Activated T-helper 17 cell treated with anti-CD3 and anti-CD28 coated beads, Interleukin-2, amount 50 U/mL, for 72 hours (primary cell): Measurements from ENCODE around the gene DERA. TPM values are rescaled to one million over a fixed set of nuclear protein-coding genes. Genes with fewer than 3 reads are reported as not detected.
"Not testable (repeated sequence)": the region's sequence is repeated elsewhere in the genome, so short reads cannot be mapped to it uniquely, and the experiment has no call there.

ENCODE experiments used
- ATAC-seq: fragments of 150-1000 bp; cut with Tn5 transposase; replicated peaks from 2 replicates; pipeline ENCODE4 v1.10.0; 2021; ENCODE audit warnings: mild to moderate bottlenecking, moderate library complexity
- H3K27ac Mint-ChIP-seq: one replicate; pipeline ENCODE4 v1.8.0; 2022; ENCODE audit warnings: mixed read lengths
- H3K27me3 Mint-ChIP-seq: one replicate; pipeline ENCODE4 v1.8.0; 2022; ENCODE audit warnings: mixed read lengths
- H3K36me3 Mint-ChIP-seq: one replicate; pipeline ENCODE4 v1.8.0; 2022; ENCODE audit warnings: low read depth, mild to moderate bottlenecking, mixed read lengths
- H3K4me1 Mint-ChIP-seq: one replicate; pipeline ENCODE4 v1.8.0; 2022; ENCODE audit warnings: mixed read lengths
- H3K4me3 Mint-ChIP-seq: one replicate; pipeline ENCODE4 v1.8.0; 2022; ENCODE audit warnings: mild to moderate bottlenecking, mixed read lengths
- H3K9me3 Mint-ChIP-seq: one replicate; pipeline ENCODE4 v1.8.0; 2022; ENCODE audit warnings: mixed read lengths
- total RNA-seq, 2 donors: library from RNA; stranded (reverse); gene quantifications; one replicate each; pipeline ENCODE4 v1.2.3, GENCODE V29; 2022

Gene DERA
- 10 to 100 TPM; 19.2 to 26.1 TPM for total RNA-seq

DNA sequence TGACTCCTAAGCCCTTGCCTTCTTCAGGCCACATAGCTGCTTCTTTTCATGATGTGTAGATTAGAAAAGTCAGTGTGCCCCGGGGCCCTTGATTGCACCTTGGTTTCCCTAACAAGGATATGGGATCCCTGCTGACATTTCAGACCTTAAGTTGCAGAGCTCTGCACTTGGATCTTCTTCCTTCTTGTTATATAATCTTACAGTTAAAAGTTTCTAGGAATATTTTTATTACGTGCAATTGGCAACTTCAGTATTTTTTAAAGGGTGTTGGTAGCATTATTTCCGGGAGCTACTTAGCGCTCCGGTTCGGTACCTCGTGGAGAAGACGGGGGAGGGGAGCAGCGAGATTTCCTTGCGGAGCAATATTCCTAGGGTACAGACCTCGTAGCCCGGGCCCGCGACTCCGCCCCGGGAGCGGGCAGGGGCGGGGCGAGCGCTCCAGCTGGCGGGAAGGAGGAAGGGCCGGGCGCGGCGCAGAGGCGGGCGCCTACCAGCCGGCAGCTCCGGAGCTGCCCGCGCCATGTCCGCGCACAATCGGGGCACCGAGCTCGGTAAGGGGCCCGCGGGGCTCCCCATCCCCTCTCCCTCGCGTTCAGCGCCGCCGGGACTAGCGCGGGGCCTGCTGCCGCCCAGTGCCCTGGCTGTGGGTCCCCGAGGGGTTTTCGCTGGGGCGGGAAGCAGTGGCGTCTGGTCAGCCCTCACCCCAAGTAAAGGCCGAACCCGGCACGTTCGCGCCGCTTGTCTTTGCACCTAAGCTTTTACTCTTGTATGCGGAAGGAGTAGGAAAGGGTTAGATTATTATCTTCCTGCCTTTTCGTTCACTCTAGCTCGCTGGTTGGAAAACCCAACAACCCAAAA is at the start of gene DERA:
TSS of gene DERA (plus strand) at position 469 of the 858 bp plus-strand sequence. CDS start at position 521, 52 bp downstream.
- no peaks in the 10 kb centered on the region for H3K36me3 Mint-ChIP-seq
- ATAC-seq: peak; percentile 98
- no peaks in the 10 kb centered on the region for H3K4me1 Mint-ChIP-seq
- H3K9me3 Mint-ChIP-seq: no peaks in the 10 kb centered on the region
- peak within 1 kb of the TSS; percentile 92 for H3K27ac Mint-ChIP-seq
- peak within 1 kb of the TSS; percentile 95 for H3K4me3 Mint-ChIP-seq
- H3K27me3 Mint-ChIP-seq: no peaks in the 10 kb centered on the region

DNA sequence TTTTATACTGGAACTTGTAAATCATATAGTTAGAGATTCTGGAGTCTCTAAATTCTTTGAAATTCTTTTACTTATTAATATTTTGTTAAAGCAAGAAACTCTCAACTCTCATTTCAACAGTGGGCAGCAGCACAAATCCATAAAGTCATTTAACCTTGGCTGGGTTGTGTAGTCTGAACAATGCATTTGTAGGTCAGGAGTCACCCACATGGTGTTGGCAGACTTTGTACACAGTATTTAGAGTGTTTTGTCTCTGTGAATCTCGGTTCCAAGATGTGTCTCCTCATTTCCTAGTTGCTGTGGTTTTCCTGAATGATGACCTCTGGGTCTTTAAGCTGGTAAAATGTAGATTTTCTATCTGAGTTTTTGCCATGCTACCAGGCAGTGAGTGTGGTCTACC is 49.7 kb upstream of the DERA start:
- no peaks in the 10 kb centered on the region for H3K36me3 Mint-ChIP-seq
- H3K9me3 Mint-ChIP-seq: no peaks in the 10 kb centered on the region
- H3K4me1 Mint-ChIP-seq: peaks cover 4% of the 10 kb centered on the region
- H3K27ac Mint-ChIP-seq: no peak overlapping the region
- H3K27me3 Mint-ChIP-seq: peaks cover 20% of the 10 kb centered on the region
- no peak overlapping the region for H3K4me3 Mint-ChIP-seq
- ATAC-seq: no peak

DNA sequence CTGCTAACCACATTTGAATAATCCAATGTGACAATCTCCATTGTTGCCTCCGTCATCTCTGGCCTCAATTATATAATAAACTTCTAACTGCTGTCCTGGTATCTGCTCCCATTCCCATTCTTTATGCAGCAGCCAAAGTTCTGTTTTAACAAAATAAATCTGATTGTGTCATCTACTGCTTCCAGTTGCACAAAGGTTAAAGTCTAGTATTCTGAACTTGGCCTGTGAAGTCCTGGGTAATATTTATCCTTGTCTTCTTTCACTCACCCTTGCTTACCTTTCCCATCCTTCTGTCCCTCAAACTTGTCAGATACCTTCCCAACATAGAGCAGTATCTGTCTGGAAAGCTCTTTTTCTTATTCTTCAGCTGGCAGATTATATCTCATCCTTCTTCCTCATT is 48.3 kb upstream of the DERA start:
- no peak overlapping the region for H3K27ac Mint-ChIP-seq
- no peak overlapping the region for H3K4me3 Mint-ChIP-seq
- no peak for ATAC-seq
- H3K9me3 Mint-ChIP-seq: no peaks in the 10 kb centered on the region
- H3K4me1 Mint-ChIP-seq: peaks cover 4% of the 10 kb centered on the region
- peaks cover 23% of the 10 kb centered on the region for H3K27me3 Mint-ChIP-seq
- no peaks in the 10 kb centered on the region for H3K36me3 Mint-ChIP-seq

DNA sequence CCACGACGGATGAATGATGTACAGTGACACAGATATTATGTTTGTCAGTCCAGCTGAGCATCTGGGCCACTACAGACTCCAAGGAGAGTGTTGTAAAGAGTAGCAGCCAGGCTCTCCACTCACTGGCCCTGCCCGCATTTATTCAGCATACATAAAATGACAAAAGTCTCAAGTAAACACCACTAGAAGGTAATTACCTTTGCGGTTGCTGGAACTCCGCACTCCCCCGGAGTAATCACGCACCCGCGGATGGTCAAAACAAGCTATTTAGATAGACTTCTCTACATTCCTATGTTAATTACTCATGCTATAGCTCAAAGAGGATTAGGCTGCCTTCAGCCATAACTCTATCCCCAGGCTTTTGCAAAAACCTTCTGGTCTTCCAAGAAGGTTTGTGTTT is 47.8 kb upstream of the DERA start:
- Mint-ChIP-seq H3K4me1 (peaks cover 4% of the 10 kb centered on the region), H3K4me3 (no peak overlapping the region), H3K27ac (no peak overlapping the region), H3K36me3 (no peaks in the 10 kb centered on the region), H3K27me3 (peaks cover 24% of the 10 kb centered on the region), H3K9me3 (no peaks in the 10 kb centered on the region)
- ATAC-seq: no peak

DNA sequence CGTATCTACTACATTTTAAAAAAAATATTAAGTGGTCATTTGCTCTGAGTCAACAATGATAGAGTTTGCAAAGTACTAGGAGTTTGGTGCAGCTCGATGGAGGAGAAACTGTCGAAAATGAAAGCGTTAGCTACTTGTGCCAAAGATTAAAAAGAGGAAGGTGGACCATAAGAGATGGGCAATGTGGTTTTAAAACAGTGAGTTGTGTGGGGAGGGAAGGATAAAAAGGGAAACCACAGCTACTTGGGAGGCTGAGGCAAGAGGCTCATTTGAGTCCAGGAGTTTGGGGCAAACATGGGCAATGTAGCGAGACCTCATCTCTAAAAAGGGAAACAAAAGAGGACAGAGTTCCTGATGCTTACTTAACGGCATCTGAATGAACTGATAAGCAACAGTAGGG is 47.1 kb upstream of the DERA start:
- Mint-ChIP-seq H3K9me3 (no peaks in the 10 kb centered on the region), H3K27me3 (peaks cover 24% of the 10 kb centered on the region), H3K4me3 (peak overlapping the region; percentile 12), H3K4me1 (peaks cover 4% of the 10 kb centered on the region), H3K27ac (no peak overlapping the region), H3K36me3 (no peaks in the 10 kb centered on the region)
- no peak for ATAC-seq

DNA sequence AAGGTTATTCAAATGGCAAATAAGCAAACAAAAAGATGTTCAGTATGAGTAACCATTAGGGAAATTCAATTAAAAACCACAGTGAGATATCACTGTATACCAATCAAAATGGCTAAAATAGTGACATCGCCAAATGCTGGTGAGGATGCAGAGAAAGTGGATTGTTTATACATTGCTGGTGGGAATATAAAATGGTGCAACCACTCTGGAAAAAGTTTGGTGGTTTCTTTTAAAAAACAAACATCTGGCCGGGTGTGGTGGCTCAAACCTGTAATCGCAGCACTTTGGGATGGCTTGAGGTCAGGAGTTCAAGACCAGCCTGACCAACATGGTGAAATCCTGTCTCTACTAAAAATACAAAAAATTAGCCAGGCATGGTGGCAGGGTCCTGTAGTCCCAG is 42.9 kb upstream of the DERA start:
- Mint-ChIP-seq H3K27ac (no peak overlapping the region), H3K4me3 (no peak overlapping the region), H3K27me3 (peaks cover 12% of the 10 kb centered on the region), H3K36me3 (no peaks in the 10 kb centered on the region), H3K4me1 (peaks cover 4% of the 10 kb centered on the region), H3K9me3 (peaks cover 10% of the 10 kb centered on the region)
- no peak for ATAC-seq

DNA sequence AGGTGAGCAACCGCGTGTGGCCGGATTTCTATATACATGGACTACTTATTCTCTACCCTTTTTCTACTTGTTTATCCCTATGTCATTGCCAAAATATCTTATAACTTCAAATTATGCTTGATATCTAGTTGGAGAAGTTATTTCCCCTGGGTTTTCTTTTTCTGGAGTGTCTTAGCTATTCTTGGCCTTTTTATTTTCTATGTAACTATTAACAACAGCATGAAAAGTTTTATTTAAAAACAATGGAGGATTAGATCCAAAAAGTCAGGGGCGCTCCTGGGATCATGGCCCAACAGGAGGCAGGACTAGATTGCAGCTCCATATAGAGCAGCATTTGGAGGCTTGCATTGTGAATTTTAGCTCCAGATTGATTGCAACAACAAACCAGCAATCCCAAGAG is 37.6 kb upstream of the DERA start:
- H3K4me3 Mint-ChIP-seq: no peak overlapping the region
- H3K36me3 Mint-ChIP-seq: no peaks in the 10 kb centered on the region
- no peaks in the 10 kb centered on the region for H3K4me1 Mint-ChIP-seq
- no peak overlapping the region for H3K27ac Mint-ChIP-seq
- no peak for ATAC-seq
- peaks cover 10% of the 10 kb centered on the region for H3K27me3 Mint-ChIP-seq
- peaks cover 10% of the 10 kb centered on the region for H3K9me3 Mint-ChIP-seq

DNA sequence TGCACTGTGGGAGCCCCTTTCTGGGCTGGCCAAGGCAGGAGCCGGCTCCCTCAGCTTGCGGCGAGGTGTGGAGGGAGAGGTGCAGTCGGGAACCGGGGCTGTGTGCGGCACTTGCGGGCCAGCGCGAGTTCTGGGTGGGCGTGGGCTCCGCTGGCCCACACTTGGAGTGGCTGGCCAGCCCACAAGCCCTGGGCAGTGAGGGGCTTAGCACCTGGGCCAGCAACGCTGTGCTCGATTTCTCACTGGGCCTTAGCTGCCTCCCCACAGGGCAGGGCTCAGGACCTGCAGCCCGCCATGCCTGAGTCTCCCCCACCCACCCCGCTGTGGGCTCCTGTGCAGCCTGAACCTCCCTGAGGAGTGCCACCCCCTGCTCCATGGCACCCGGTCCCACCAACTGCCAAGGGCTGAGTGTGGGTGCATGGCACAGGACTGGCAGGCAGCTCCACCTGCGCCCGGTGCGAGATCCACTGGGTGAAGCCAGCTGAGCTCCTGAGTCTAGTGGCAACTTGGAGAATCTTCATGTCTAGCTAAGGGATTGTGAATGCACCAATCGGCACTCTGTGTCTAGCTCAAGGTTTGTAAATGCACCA is 36.5 kb upstream of the DERA start:
- not testable (repeated sequence) for H3K4me3 Mint-ChIP-seq, H3K27me3 Mint-ChIP-seq, ATAC-seq, H3K9me3 Mint-ChIP-seq, H3K27ac Mint-ChIP-seq, H3K36me3 Mint-ChIP-seq, H3K4me1 Mint-ChIP-seq

DNA sequence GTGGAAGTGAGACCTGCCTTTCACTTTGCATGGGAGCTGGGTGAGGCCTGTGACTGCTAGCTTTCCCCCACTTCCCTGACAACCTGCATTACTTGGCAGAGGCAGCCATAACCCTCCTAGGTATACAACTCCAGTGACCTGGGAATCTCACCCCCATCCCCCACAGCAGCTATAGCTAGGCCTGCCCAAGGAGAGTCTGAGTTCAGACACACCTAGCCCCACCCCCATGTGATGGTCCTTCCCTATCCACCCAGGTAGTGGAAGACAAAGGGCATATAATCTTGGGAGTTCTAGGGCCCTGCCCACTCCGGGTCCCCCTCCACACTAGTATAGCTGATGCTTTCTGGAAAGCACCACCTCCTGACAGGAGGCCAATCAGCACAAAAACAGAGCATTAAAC is 35.3 kb upstream of the DERA start:
- H3K4me3 Mint-ChIP-seq: no peak overlapping the region
- no peak for ATAC-seq
- H3K4me1 Mint-ChIP-seq: peaks cover 2% of the 10 kb centered on the region
- H3K36me3 Mint-ChIP-seq: no peaks in the 10 kb centered on the region
- H3K9me3 Mint-ChIP-seq: no peaks in the 10 kb centered on the region
- peaks cover 7% of the 10 kb centered on the region for H3K27me3 Mint-ChIP-seq
- no peak overlapping the region for H3K27ac Mint-ChIP-seq

DNA sequence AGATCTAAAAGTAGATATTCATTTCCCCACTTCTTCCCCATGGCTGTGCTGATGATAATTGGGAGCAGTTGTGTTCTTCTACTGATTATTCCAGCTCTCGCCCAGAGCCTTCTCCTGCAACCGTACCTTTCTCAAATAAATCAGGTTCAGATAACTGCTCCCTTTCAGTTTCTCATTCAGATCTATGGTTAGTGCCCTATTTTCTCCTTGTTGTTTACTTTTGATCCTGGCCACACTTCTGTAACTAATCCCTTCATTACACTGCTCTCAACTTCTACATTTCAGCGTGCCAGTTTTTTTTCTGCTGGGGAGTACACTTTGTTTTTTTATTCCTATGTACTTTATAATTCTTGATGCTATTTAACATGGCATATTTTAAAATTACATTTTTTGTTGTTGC is 31.7 kb upstream of the DERA start:
- ATAC-seq: no peak
- peaks cover 13% of the 10 kb centered on the region for H3K4me1 Mint-ChIP-seq
- H3K9me3 Mint-ChIP-seq: no peaks in the 10 kb centered on the region
- H3K36me3 Mint-ChIP-seq: peaks cover 26% of the 10 kb centered on the region
- H3K27ac Mint-ChIP-seq: no peak overlapping the region
- no peak overlapping the region for H3K4me3 Mint-ChIP-seq
- no peaks in the 10 kb centered on the region for H3K27me3 Mint-ChIP-seq

DNA sequence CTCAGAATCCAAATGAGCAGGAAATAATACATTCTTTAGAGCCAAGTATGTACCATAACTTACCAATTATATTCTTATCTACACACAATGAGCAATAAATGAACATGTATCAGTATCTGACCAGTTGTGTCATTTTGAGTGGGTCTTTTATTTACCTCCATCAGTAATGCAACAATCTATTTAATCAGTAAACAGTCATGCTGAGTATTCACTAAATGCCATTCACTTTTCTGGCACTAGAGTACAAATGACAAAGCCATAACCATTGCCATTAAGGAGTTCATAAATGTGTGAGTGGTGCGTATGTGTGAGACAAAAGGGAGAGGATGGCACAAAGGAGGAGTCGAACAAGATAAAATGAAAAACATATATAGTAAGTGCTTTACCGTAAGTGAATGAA is 30.4 kb upstream of the DERA start:
- Mint-ChIP-seq H3K36me3 (peaks cover 39% of the 10 kb centered on the region), H3K9me3 (no peaks in the 10 kb centered on the region), H3K4me1 (peaks cover 21% of the 10 kb centered on the region), H3K4me3 (peak overlapping the region; percentile 94), H3K27ac (peak overlapping the region; percentile 31), H3K27me3 (no peaks in the 10 kb centered on the region)
- no peak for ATAC-seq

DNA sequence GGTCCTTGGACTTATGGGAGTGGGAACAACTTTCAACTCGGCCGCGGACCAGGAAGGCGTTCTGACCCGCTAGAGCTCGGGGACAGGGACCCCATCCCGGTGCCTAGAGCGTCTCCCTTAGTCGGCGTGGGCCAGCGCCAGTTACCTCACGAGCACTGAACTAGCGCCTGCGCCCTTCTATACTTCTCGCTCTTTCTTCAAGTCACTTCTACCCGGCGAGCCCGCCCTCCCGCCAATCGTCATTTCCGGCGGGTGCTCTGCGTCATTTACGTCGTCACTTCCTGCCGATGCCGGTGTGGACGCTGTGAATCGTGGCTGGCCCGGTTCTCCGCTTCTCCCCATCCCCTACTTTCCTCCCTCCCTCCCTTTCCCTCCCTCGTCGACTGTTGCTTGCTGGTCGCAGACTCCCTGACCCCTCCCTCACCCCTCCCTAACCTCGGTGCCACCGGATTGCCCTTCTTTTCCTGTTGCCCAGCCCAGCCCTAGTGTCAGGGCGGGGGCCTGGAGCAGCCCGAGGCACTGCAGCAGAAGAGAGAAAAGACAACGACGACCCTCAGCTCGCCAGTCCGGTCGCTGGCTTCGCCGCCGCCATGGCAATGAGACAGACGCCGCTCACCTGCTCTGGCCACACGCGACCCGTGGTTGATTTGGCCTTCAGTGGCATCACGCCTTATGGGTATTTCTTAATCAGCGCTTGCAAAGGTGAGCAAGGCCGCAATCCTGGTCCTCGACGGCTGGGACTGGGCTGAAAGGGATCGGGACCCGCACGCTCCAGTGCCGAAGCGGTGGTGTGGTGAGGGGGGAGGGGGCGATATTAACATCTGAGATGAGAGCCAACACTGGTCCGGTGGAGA is 28.8 kb upstream of the DERA start, which contains the start of gene STRAP:
TSS of gene STRAP (plus strand) at position 270 of the 854 bp plus-strand sequence. CDS start at position 591, 321 bp downstream.
- peak; percentile 98 for ATAC-seq
- no peaks in the 10 kb centered on the region for H3K9me3 Mint-ChIP-seq

DNA sequence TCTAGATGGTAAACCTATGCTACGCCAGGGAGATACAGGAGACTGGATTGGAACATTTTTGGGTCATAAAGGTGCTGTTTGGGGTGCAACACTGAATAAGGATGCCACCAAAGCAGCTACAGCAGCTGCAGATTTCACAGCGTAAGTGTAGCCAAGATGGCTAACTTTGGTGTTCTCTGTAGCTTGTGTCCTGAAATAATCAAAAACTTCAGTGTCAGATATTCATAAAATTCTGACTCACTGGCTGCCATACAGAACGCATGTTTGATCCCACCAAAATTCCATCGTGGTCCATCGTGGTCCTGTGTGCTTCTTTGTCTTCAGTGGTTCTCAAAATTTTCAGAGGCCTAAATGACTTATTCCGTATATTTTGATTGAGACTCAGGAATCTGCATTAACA is 27.6 kb upstream of the DERA start:
- Mint-ChIP-seq H3K36me3 (peaks cover 67% of the 10 kb centered on the region), H3K27ac (peak overlapping the region; percentile 97), H3K9me3 (no peaks in the 10 kb centered on the region), H3K4me1 (peaks cover 46% of the 10 kb centered on the region), H3K4me3 (peak overlapping the region; percentile 94), H3K27me3 (no peaks in the 10 kb centered on the region)
- ATAC-seq: no peak

More for the DNA sequence above, 28.8 kb upstream of the DERA start, which contains the start of gene STRAP:
- Mint-ChIP-seq H3K27me3 (no peaks in the 10 kb centered on the region), H3K36me3 (peaks cover 55% of the 10 kb centered on the region), H3K4me1 (peaks cover 38% of the 10 kb centered on the region), H3K27ac (peak within 1 kb of the TSS; percentile 97), H3K4me3 (peak within 1 kb of the TSS; percentile 94)

DNA sequence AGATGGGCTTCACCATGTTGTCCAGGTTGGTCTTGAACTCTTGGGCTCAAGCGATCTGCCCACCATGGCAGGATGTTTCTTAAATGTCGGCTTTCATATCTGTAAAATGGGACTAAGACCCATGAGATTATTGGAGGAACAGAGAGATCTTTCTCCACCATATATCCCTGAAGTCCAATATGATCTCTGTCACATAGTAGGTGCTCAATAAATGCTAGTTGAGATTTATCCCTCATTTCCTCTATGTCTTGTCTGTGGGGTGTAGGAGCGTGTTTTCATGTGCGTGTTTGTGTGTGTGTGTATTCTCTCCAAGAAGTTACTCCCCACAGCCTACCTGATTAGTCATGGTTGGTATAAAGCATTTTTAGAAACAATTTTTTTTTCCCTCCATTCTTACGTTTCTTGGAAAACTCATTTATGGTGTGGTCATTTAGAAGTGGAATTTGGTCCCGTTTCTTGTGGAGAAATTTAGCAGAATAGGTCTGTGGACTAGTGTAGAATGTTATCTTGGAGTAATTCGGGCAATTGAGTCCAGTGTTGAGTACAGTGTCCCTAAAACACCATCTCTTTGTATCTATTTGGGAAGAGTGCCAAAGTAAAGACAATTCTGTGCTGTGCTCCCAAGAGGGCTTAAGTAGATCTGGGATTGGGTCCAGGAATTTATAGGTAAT is 24.6 kb upstream of the DERA start:
- no peak for ATAC-seq
- Mint-ChIP-seq H3K9me3 (no peaks in the 10 kb centered on the region), H3K36me3 (peaks cover 97% of the 10 kb centered on the region), H3K27me3 (no peaks in the 10 kb centered on the region), H3K4me1 (peaks cover 43% of the 10 kb centered on the region), H3K27ac (peak overlapping the region; percentile 33), H3K4me3 (peak overlapping the region; percentile 10)
